Ovary (tissue), 9 donors: Measurements from ENCODE around the gene KBTBD13. TPM values are rescaled to one million over a fixed set of nuclear protein-coding genes. Genes with fewer than 3 reads are reported as not detected.
A peak's percentile ranks its signal among the peaks of the same experiment; 100 is the strongest.
"Not testable (repeated sequence)": the region's sequence is repeated elsewhere in the genome, so short reads cannot be mapped to it uniquely, and the experiment has no call there.

Experiments used
- DNase-seq, 5 donors: peaks; one replicate each; pipeline ENCODE4 v3.0.0-alpha.2; 2019 to 2020
- H3K27ac ChIP-seq, 2 donors: fragments of 200-600 bp; one replicate each; pipeline versions ENCODE4 v1.5.1 to v1.8.0; 2019 to 2022
- H3K27me3 ChIP-seq: fragments of 200-600 bp; one replicate; pipeline ENCODE4 v1.8.0; 2022
- H3K36me3 ChIP-seq: fragments of 200-600 bp; sonication (generic); one replicate; pipeline ENCODE4 v1.5.1; 2019
- H3K4me1 ChIP-seq: one replicate; pipeline ENCODE4 v1.8.1; 2013; ENCODE audit warnings: mild to moderate bottlenecking, moderate library complexity; ENCODE audit not compliant: insufficient read depth
- H3K4me3 ChIP-seq: fragments of 200-600 bp; sonication (generic); one replicate; pipeline ENCODE4 v1.5.1; 2017
- H3K9me3 ChIP-seq, 2 donors: fragments of 200-600 bp in 1 of 2; sonication (generic) in 1 of 2; one replicate each; pipeline versions ENCODE4 v1.5.1 to v1.8.1; 2013 to 2019; ENCODE audit warnings: mild to moderate bottlenecking in 1 of 2, moderate library complexity in 1 of 2
- EP300 ChIP-seq: sonication (generic); formaldehyde crosslinking; IDR thresholded peaks from one replicate; pipeline ENCODE4 v1.6.1; 2017; ENCODE audit warnings: antibody characterized with exemption
- POLR2A ChIP-seq: fragments of 450-650 bp; IDR thresholded peaks from one replicate; pipeline ENCODE4 v1.6.1; 2017; ENCODE audit warnings: antibody characterized with exemption, mild to moderate bottlenecking, moderate library complexity
- WGBS, 3 donors: extraction: QIAGEN DNeasy Blood & Tissue Kit in 1 of 3; methylation state at CpG; one replicate each; pipeline versions ENCODE4 v1.1.5 to v1.1.7; 2013 to 2017; 5-methylcytosine and 5-hydroxymethylcytosine counted together
- intact Hi-C, 4 donors: fragments of 100-400 bp; cut with DNase I; formaldehyde crosslinking; loops; one replicate each; pipeline versions ENCODE4 v1.11.0 to v1.15.1; 2022 to 2023
- polyA plus RNA-seq, 2 donors: library from polyadenylated mRNA; stranded (reverse); fragments of 200-250 nt in 1 of 2; fragments of 350-450 nt in 1 of 2; fragmentation: Illumina TruSeq in 1 of 2; extraction: RNeasy Lipid Tissue Mini Kit (QIAGEN cat#74804) in 1 of 2; gene quantifications; one replicate each; pipeline ENCODE4 v1.2.3, GENCODE V29; 2013 to 2014
- total RNA-seq, 7 donors: library from RNA; depleted of rRNA in 2 of 7; stranded (reverse); fragments of >200 nt in 2 of 7; fragmentation: NEBNext Ultra II Directional in 3 of 7; extraction: Animal tissue kit (Norgen Biotek cat#: 25700) in 3 of 7; gene quantifications; one replicate each; pipeline versions ENCODE4 v1.1.0 to v1.2.4, GENCODE V29; 2016 to 2023
- TF ChIP-seq, protein P1 (sequence below), 3 donors: fragments of 450-650 bp in 2 of 3; fragments of 200-600 bp in 1 of 3; IDR thresholded peaks; one replicate each; pipeline versions ENCODE4 v1.5.1 to v1.8.0; 2016 to 2022; ENCODE audit warnings: antibody characterized with exemption in 3 of 3, mild to moderate bottlenecking in 1 of 3
- donor health status: DM: no; HTN: no; CAD: no; lungs with moderate emphysema.
- donor health status: DM: no; HTN: no; CAD: no.
- donor health status: Bipolar disorder and iron deficiency.
- donor health status: DM: yes; HTN: yes; CAD: no.
- donor health status: DM: no; HTN: no; CAD: no.
- donor health status: DM: yes; HTN: yes; CAD: no.

Gene KBTBD13
- total and polyA plus RNA-seq, 9 donors: 0.07 to 0.28 (median 0.09) TPM; not detected in 3

DNA sequence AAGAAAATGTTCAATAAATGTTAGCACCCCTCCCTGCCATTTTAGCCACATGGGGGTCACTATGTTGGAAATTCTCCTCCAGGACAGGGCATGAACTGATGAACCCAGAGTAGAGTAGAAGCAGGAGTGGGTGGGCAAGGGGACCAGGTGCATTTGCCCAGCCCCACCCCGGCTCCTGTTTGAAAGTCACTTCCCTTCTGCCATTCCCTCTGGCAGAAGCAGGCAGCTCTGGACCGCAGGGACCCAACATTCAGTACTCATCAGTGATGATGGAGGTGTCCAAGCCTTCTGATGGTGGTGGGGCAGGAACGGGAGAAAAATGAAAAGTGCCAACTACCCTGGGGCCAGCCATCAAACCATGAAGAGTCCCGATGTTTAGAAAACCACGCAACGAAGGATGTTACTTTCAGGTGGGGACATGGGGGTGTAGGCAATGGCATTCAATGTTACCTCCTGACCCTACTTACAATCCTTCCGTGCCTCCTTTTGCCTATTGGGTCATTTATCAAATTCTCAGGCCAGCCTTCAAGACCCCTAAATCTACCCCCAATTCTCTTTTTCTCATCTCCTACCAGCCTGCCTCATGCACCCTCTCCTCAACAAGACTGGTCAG, 21.2 kb downstream of the KBTBD13 start:
- 94 to 99% (median 96%) methylated on average over 7 of the region's 7 CpGs for whole genome bisulfite sequencing, 3 donors
- Histone ChIP-seq H3K36me3 (no peaks in the 10 kb centered on the region), H3K9me3 (no peaks in the 10 kb centered on the region), H3K27ac (no peak overlapping the region), H3K27me3 (no peaks in the 10 kb centered on the region), H3K4me3 (no peak overlapping the region), H3K4me1 (no peaks in the 10 kb centered on the region)
- intact Hi-C loops: no loop called here
- no peak for DNase-seq
- TF ChIP-seq EP300 (no peak), POLR2A (no peak)
- TF ChIP-seq, protein P1, sequence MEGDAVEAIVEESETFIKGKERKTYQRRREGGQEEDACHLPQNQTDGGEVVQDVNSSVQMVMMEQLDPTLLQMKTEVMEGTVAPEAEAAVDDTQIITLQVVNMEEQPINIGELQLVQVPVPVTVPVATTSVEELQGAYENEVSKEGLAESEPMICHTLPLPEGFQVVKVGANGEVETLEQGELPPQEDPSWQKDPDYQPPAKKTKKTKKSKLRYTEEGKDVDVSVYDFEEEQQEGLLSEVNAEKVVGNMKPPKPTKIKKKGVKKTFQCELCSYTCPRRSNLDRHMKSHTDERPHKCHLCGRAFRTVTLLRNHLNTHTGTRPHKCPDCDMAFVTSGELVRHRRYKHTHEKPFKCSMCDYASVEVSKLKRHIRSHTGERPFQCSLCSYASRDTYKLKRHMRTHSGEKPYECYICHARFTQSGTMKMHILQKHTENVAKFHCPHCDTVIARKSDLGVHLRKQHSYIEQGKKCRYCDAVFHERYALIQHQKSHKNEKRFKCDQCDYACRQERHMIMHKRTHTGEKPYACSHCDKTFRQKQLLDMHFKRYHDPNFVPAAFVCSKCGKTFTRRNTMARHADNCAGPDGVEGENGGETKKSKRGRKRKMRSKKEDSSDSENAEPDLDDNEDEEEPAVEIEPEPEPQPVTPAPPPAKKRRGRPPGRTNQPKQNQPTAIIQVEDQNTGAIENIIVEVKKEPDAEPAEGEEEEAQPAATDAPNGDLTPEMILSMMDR (IDR thresholded peaks at IDR 0.05): no peak

DNA sequence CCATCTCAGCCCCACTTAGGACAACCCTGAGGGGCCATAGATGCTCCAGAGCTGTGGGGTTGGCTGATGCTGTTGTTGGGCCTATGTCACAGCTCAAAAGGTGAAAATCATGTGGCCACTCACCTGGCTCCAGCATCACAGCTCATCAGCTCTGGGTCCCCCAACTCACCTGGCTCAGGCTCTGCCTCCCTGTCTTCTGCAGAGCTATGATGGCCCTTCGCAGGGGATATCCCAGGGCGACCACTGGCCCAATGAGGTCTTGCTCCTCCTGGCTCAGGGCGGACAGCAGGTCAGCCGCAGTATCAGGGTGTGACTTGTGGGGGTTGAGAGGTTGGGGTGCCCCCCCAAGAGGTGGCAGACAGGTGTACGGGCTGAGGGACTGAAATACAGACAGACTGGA, 22.8 kb downstream of the KBTBD13 start:
- H3K27me3 ChIP-seq: no peaks in the 10 kb centered on the region
- H3K4me1 ChIP-seq: no peaks in the 10 kb centered on the region
- 91 to 98% (median 94%) methylated on average over 5 of the region's 5 CpGs for WGBS, 3 donors
- H3K36me3 ChIP-seq: no peaks in the 10 kb centered on the region
- no peaks in the 10 kb centered on the region for H3K9me3 ChIP-seq
- intact Hi-C loops: no loop called here
- H3K27ac ChIP-seq: no peak overlapping the region
- DNase-seq: no peak
- no peak overlapping the region for H3K4me3 ChIP-seq
- TF ChIP-seq POLR2A (no peak), EP300 (no peak)
- TF ChIP-seq, protein P1 (IDR thresholded peaks at IDR 0.05): no peak

DNA sequence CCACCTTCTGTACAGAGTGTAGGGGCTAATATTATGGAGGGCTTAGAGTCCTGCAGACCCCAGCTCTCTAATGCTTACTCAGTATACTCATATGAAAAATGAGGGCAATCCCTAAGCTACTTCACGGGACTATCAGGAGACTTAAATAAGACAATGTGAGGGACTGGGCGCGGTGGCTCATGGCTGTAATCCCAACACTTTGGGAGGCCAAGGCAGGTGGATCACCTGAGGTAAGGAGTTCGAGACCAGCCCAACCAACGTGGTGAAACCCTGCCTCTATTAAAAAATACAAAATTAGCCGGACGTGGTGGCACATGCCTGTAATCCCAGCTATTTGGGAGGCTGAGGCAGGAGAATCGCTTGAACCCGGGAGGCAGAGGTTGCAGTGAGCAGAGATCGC, 23.3 kb downstream of the KBTBD13 start:
- DNase-seq, H3K36me3 ChIP-seq, H3K4me1 ChIP-seq, H3K27me3 ChIP-seq, H3K4me3 ChIP-seq, H3K27ac ChIP-seq, H3K9me3 ChIP-seq: not testable (repeated sequence)
- intact Hi-C loops: loop anchor here in 1 of 4 donors (5.0 kb wide), 1 partner anchor 68 kb away; no protein-coding TSS in a partner anchor
- WGBS, 3 donors: 91 to 93% (median 92%) methylated on average over 10 of the region's 10 CpGs

DNA sequence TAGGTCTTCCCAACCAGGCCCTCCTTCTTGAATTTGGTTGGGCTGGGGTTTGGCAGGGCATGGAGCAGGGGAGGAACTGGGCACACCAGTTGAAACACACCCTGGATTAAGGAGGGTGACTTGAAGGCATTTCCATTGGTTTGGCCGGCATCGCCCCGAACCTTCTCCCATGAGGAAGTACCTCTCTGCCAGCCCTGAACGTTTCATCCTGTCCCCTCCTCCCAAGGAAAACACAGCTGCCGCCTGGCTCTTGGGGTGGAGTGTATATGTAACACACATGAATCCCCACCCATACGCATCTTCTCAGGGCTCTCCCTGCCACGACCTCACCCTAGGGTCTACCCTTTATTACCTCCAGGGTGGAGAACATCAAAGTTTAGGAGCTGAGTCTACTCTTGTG, 23.9 kb downstream of the KBTBD13 start:
- DNase-seq: no peak
- H3K27me3 ChIP-seq: no peaks in the 10 kb centered on the region
- intact Hi-C loops: loop anchor here in 1 of 4 donors (5.0 kb wide), 1 partner anchor 68 kb away; no protein-coding TSS in a partner anchor
- no peaks in the 10 kb centered on the region for H3K4me1 ChIP-seq
- TF ChIP-seq, protein P1 (IDR thresholded peaks at IDR 0.05): no peak
- TF ChIP-seq POLR2A (no peak), EP300 (no peak)
- no peak overlapping the region for H3K27ac ChIP-seq
- WGBS, 3 donors: 81 to 84% (median 84%) methylated on average over 7 of the region's 7 CpGs
- H3K4me3 ChIP-seq: no peak overlapping the region
- no peaks in the 10 kb centered on the region for H3K36me3 ChIP-seq
- H3K9me3 ChIP-seq: no peaks in the 10 kb centered on the region

DNA sequence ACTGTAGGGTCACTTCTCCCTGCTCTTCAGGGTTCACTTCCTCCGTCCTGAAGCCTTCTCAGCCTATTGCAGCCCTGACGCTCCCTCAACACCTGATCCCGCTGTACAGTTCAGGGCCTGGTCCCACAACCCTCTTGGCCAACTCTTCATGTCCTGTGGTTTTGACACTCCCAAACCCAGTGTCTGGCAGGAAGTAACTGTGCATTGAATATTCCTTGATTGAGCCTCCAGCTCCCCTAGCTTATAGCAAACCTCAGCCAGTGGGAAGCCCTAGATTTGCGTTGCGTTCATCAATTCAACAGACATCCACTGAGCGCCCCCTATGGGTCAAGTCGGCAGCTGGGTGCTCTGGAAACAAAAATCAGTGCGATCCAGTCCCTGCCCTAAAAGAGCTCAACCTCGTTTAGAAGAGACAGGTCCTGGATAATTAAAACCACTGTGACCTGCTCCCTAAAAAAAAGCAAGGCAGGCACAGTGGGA, 24.9 kb downstream of the KBTBD13 start:
- Histone ChIP-seq H3K4me1 (no peaks in the 10 kb centered on the region), H3K9me3 (no peaks in the 10 kb centered on the region), H3K27me3 (no peaks in the 10 kb centered on the region), H3K4me3 (no peak overlapping the region), H3K27ac (no peak overlapping the region), H3K36me3 (no peaks in the 10 kb centered on the region)
- 44 to 47% (median 45%) methylated on average over 9 of the region's 9 CpGs for WGBS, 3 donors
- DNase-seq: peak; percentile 41 to 72 (median 69)
- no peak for TF ChIP-seq POLR2A
- no peak for TF ChIP-seq EP300
- TF ChIP-seq, protein P1 (IDR thresholded peaks at IDR 0.05): peak; percentile 32 to 53 (median 33)
- intact Hi-C loops: loop anchor here in 1 of 4 donors (5.0 kb wide), 1 partner anchor 69 kb away; no protein-coding TSS in a partner anchor
